Stimulated activated effector memory CD8-positive, alpha-beta T cell treated with anti-CD3 and anti-CD28 coated beads, Interleukin-12 subunit alpha, Interleukin-12 subunit beta, amount 100 ng/mL, for 72 hours (primary cell): ENCODE results near the gene ACAA1.
"Not testable (repeated sequence)": the region's sequence is repeated elsewhere in the genome, so short reads cannot be mapped to it uniquely, and the experiment has no call there.

Source experiments
- ATAC-seq: fragments of 150-1000 bp; cut with Tn5 transposase; 2 replicates; pipeline ENCODE4 v1.10.0; 2021
- DNase-seq, 2 donors: peaks; one replicate each; pipeline ENCODE4 v3.0.0; 2021 to 2022; ENCODE audit warnings: low spot score in 2 of 2
- H3K27ac Mint-ChIP-seq: one replicate; pipeline ENCODE4 v1.8.0; 2022; ENCODE audit warnings: mild to moderate bottlenecking, mixed read lengths
- H3K36me3 Mint-ChIP-seq: one replicate; pipeline ENCODE4 v1.8.0; 2022; ENCODE audit warnings: mild to moderate bottlenecking, mixed read lengths
- H3K4me1 Mint-ChIP-seq: one replicate; pipeline ENCODE4 v1.8.0; 2022; ENCODE audit warnings: mixed read lengths
- H3K4me3 Mint-ChIP-seq: one replicate; pipeline ENCODE4 v1.8.0; 2022; ENCODE audit warnings: mild to moderate bottlenecking, mixed read lengths
- H3K9me3 Mint-ChIP-seq: one replicate; pipeline ENCODE4 v1.8.0; 2022; ENCODE audit warnings: mixed read lengths

The ACAA1 gene

DNA sequence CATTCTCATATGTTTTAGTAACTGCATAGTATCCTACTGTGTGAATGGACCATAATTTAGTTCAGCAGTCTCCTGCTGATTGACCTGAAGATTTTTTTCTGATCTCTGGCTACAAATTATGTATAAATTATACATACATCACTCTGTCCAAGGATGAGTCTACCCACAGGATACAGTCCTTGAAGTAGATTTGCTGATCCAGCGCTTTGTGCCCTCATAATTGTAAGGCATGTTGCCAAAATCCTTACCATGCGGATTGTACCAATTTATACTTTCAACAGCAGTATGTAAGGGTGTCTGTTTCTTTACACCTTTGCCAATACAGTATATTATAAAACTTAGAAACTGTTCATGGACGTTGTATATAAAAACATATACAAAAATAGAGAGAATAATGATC is 46.5 kb downstream of the ACAA1 start:
- H3K36me3 Mint-ChIP-seq, result peaks cover under 1% of the 10 kb centered on the region
- no peak overlapping the region for H3K4me3 Mint-ChIP-seq
- no peak for DNase-seq
- no peaks in the 10 kb centered on the region for H3K9me3 Mint-ChIP-seq
- H3K27ac Mint-ChIP-seq, result no peak overlapping the region
- no peaks in the 10 kb centered on the region for H3K4me1 Mint-ChIP-seq
- ATAC-seq, result no peak

- ATAC-seq (no peak), DNase-seq (no peak)
- Mint-ChIP-seq H3K4me3 (no peak overlapping the region), H3K27ac (peak overlapping the region; percentile 51), H3K9me3 (peaks cover 3% of the 10 kb centered on the region), H3K4me1 (no peaks in the 10 kb centered on the region), H3K36me3 (peaks cover 14% of the 10 kb centered on the region)
These were observed 47.8 kb downstream of the ACAA1 start for GRCh38 chr3:38089163-38089562.

DNA sequence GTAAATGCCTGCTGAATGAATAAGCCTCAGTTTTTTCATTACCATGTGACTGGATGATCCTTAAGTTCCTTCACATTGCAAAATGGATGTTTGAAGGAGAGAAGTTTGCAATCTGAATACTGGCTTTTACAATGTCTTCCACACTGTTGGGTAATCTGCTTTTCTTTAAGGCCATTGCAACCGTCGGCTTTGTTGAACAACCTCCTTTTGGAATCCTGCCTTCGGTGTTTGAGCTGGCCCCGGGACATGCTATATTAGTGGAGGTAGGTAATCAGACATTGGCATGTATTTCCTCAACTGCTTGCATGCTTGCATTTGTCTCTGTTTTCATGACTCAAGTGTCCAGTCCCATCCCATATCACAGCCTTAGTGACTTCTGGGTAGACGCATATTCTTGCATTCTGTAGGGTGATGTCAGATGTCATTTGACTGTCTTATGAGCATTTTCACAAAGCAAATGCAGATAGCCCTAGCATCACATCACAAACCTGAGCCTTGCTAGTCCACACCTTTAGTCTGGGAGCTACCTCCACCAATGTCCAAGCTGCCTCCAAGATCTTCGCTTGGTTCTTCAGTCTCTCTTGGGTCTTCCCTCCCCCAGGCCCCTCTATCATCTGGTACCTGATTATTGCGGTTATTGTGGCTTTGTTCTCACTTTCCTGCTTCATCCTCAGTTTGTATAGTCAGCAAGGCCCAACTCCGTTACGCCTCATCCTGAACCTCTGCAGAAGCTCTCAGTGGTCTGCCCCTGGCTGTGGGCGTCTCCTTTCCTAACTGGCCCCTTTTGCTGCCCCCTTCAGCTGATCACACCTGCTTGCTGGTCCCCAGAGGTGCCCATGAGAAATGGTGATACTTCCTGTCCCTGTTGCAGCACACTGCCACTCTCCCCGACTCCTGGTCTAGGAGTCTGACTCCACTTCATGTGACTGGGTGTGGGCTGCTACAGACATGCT is 48.5 kb downstream of the ACAA1 start:
- Mint-ChIP-seq H3K36me3 (peaks cover 18% of the 10 kb centered on the region), H3K4me1 (no peaks in the 10 kb centered on the region), H3K4me3 (no peak overlapping the region), H3K9me3 (peaks cover 6% of the 10 kb centered on the region), H3K27ac (peak overlapping the region; percentile 51)
- DNase-seq (no peak), ATAC-seq (no peak)

DNA sequence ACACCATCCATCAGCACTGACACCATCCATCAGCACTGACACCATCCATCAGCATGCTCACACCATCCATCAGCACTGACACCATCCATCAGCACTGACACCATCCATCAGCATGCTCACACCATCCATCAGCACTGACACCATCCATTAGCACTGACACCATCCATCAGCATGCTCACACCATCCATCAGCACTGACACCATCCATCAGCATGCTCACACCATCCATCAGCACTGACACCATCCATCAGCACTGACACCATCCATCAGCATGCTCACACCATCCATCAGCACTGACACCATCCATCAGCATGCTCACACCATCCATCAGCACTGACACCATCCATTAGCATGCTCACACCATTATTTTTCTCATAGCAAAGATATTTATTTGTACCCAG is 49.6 kb downstream of the ACAA1 start:
- not testable (repeated sequence) for ATAC-seq

GRCh38 chr3:38086496-38086895 is 50.4 kb downstream of the ACAA1 start:
- Mint-ChIP-seq H3K4me3 (no peak overlapping the region), H3K9me3 (peaks cover 8% of the 10 kb centered on the region), H3K27ac (no peak overlapping the region), H3K36me3 (peaks cover 18% of the 10 kb centered on the region), H3K4me1 (no peaks in the 10 kb centered on the region)
- DNase-seq, result no peak
- ATAC-seq, result no peak

More for the DNA sequence above, 49.6 kb downstream of the ACAA1 start:
- H3K4me3 Mint-ChIP-seq, DNase-seq, H3K9me3 Mint-ChIP-seq, H3K27ac Mint-ChIP-seq, H3K4me1 Mint-ChIP-seq: not testable (repeated sequence)
- peaks cover 18% of the 10 kb centered on the region for H3K36me3 Mint-ChIP-seq

- H3K4me1 Mint-ChIP-seq, result no peaks in the 10 kb centered on the region
- no peak overlapping the region for H3K4me3 Mint-ChIP-seq
- ATAC-seq (peak; percentile 29), DNase-seq (no peak)
- peaks cover 8% of the 10 kb centered on the region for H3K9me3 Mint-ChIP-seq
- H3K27ac Mint-ChIP-seq, result peak overlapping the region; percentile 58
- peaks cover 18% of the 10 kb centered on the region for H3K36me3 Mint-ChIP-seq
These were observed 51.0 kb downstream of the ACAA1 start for GRCh38 chr3:38085943-38086324.

DNA sequence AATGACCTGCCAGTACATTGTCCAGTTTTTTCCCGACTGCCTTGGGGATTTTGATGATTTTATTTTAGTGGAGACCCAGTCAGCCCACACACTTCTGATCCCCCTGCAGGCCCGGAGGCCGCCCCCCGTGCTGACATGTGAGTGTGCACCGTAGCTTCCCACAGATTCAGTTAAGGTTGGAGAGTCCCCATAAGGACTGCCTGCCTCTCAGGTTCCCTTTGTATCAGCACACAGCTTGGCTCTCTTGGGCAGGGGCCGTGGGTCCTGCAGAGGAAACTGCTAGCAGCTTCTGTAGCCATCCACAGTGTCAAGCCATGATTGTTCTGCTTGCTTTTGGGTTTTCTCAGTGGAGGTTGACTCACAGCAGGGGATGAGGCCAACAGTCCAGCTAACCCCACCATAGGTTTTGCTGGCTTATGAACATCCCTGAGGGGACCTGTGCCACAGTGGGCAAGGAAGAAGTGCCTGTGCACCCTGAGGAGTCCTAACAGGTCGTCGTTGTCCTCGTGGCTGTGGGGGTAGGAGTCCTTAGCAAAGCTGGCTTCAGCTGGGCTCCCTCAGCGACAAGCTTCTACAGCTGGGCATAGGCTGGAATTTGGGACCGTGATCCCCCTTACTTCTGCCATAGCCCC is 51.5 kb downstream of the ACAA1 start:
- Mint-ChIP-seq H3K4me1 (no peaks in the 10 kb centered on the region), H3K27ac (peak overlapping the region; percentile 58), H3K36me3 (peaks cover 18% of the 10 kb centered on the region), H3K4me3 (no peak overlapping the region), H3K9me3 (peaks cover 8% of the 10 kb centered on the region)
- peak; percentile 46 for ATAC-seq
- no peak for DNase-seq

DNA sequence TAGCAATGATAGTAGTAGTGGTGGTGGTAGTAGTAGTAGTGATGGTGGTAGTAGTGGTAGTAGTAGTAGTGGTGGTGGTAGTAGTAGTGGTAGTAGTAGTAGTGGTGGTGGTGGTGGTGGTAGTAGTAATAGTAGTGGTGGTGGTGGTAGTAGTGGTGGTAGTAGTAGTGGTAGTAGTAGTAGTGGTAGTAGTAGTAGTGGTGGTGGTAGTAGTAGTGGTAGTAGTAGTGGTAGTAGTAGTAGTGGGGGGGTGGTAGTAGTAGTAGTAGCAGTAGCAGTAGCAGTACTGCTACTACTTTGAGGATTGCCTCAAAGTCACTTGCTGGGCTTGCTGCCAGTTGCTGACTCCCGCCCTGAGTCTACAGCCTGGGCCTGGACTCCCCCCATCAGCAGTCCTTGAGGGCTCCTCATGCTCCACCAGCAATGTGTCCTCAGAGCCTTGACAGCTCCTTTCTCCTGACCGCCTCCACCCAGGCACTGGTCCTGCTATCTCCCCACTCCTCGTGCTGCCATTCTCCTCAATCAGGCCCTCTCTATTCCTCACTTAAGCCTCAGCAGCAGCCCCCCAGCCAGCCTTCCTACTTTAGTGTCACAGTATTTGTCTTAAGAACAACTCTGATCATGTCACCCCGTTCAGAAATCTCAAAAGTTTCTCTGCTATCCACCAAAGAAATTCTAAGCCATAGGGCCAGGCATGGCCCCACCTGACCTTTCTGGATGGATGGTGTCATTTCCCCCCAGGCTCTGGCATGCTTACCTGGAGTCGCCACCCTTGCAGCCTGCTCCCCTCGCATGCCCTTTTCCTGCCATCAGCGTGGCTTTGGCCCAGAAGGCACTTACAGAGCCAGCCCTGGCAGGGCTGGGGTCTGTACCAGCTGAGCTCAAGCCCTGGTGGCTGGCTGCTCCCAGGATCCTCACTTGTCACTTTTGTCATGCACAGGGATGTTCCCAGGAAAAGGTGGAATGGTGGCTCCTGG is 52.3 kb downstream of the ACAA1 start:
- peaks cover 8% of the 10 kb centered on the region for H3K9me3 Mint-ChIP-seq
- peak overlapping the region; percentile 58 for H3K27ac Mint-ChIP-seq
- DNase-seq (no peak), ATAC-seq (peak; percentile 66)
- no peak overlapping the region for H3K4me3 Mint-ChIP-seq
- H3K36me3 Mint-ChIP-seq, result peaks cover 18% of the 10 kb centered on the region
- no peaks in the 10 kb centered on the region for H3K4me1 Mint-ChIP-seq

GRCh38 chr3:38083871-38084333 is 53.0 kb downstream of the ACAA1 start:
- H3K4me3 Mint-ChIP-seq, result no peak overlapping the region
- peaks cover 18% of the 10 kb centered on the region for H3K36me3 Mint-ChIP-seq
- H3K27ac Mint-ChIP-seq, result peak overlapping the region; percentile 58
- no peak for DNase-seq
- ATAC-seq, result no peak
- peaks cover 8% of the 10 kb centered on the region for H3K9me3 Mint-ChIP-seq
- H3K4me1 Mint-ChIP-seq, result no peaks in the 10 kb centered on the region

GRCh38 chr3:38083254-38083653 is 53.7 kb downstream of the ACAA1 start:
- H3K9me3 Mint-ChIP-seq, H3K4me1 Mint-ChIP-seq, H3K27ac Mint-ChIP-seq, ATAC-seq, H3K4me3 Mint-ChIP-seq, DNase-seq: not testable (repeated sequence)
- H3K36me3 Mint-ChIP-seq, result peaks cover 18% of the 10 kb centered on the region

DNA sequence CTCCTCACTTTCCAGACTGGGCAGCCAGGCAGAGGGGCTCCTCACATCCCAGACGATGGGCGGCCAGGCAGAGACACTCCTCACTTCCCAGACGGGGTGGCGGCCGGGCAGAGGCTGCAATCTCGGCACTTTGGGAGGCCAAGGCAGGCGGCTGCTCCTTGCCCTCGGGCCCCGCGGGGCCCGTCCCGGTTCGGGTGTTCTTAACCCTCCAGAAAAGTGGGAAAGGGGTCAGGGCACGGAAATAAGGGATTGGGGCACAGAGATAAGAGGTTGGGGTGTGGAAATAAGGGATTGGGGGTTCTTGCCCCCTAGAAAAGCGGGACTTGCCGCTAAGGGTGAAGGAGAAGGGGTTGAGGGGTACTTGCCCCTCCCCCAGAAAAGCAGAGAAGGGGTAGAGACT is 54.6 kb downstream of the ACAA1 start:
- H3K4me1 Mint-ChIP-seq, H3K9me3 Mint-ChIP-seq, H3K4me3 Mint-ChIP-seq, DNase-seq, ATAC-seq, H3K27ac Mint-ChIP-seq: not testable (repeated sequence)
- peaks cover 18% of the 10 kb centered on the region for H3K36me3 Mint-ChIP-seq

- not testable (repeated sequence) for H3K4me3 Mint-ChIP-seq, H3K36me3 Mint-ChIP-seq, ATAC-seq, H3K9me3 Mint-ChIP-seq, H3K4me1 Mint-ChIP-seq, DNase-seq
- H3K27ac Mint-ChIP-seq, result peak overlapping the region; percentile 10
These were observed 59.9 kb downstream of the ACAA1 start for GRCh38 chr3:38077073-38077472.
